Measurements from ENCODE around the gene OR4C46.
"Not testable (repeated sequence)": the region's sequence is repeated elsewhere in the genome, so short reads cannot be mapped to it uniquely, and the experiment has no call there.

The OR4C46 gene

DNA sequence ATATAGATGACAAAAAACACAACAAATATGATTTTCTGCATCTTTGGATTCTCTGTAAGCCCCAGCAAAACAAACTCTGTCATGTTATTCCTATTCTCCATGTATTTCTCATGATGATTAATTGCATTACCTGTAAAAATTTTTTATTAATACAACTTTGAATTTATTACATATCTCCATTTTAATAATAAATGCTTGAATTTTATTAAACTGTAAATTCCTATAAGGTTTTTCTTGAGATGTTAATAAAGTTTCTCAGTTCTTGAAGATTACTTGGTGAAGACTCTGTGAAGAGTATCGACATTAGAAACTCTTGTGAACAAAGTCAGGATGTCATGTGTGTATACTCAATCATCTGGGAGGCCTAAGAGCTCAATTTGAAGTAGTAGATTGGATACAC, at the start of gene OR4C46:
Gene OR4C46, minus strand, starts transcription at position 101 of the 400 bp plus-strand sequence. Its CDS starts 0 bp downstream, at position 101.
- no peaks in the 10 kb centered on the region for H3K27me3 ChIP-seq (ENCODE audit: insufficient read depth, low read depth)
- no peak within 1 kb of the TSS for H3K9ac ChIP-seq
- H3K36me3 ChIP-seq (ENCODE audit: insufficient read depth) = no peaks in the 10 kb centered on the region
- no peak within 1 kb of the TSS for H3K4me2 ChIP-seq
- TF ChIP-seq, protein P1, sequence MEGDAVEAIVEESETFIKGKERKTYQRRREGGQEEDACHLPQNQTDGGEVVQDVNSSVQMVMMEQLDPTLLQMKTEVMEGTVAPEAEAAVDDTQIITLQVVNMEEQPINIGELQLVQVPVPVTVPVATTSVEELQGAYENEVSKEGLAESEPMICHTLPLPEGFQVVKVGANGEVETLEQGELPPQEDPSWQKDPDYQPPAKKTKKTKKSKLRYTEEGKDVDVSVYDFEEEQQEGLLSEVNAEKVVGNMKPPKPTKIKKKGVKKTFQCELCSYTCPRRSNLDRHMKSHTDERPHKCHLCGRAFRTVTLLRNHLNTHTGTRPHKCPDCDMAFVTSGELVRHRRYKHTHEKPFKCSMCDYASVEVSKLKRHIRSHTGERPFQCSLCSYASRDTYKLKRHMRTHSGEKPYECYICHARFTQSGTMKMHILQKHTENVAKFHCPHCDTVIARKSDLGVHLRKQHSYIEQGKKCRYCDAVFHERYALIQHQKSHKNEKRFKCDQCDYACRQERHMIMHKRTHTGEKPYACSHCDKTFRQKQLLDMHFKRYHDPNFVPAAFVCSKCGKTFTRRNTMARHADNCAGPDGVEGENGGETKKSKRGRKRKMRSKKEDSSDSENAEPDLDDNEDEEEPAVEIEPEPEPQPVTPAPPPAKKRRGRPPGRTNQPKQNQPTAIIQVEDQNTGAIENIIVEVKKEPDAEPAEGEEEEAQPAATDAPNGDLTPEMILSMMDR (conservative IDR thresholded peaks at IDR 0.05; ENCODE audit: low read depth, low read length) = no peak
- no peak within 1 kb of the TSS for H2AFZ ChIP-seq (ENCODE audit: low read depth)
- no peaks in the 10 kb centered on the region for H3K4me1 ChIP-seq (ENCODE audit: low read depth, poor library complexity, severe bottlenecking)
- H3K4me3 ChIP-seq (IDR thresholded peaks at IDR 0.05; ENCODE audit: insufficient read depth, low read depth, low read length) = no peak within 1 kb of the TSS
- no peak within 1 kb of the TSS for H3K27ac ChIP-seq
- no peaks in the 10 kb centered on the region for H4K20me1 ChIP-seq (ENCODE audit: insufficient read depth)
- no peaks in the 10 kb centered on the region for H3K79me2 ChIP-seq (ENCODE audit: insufficient read depth, low read depth)

DNA sequence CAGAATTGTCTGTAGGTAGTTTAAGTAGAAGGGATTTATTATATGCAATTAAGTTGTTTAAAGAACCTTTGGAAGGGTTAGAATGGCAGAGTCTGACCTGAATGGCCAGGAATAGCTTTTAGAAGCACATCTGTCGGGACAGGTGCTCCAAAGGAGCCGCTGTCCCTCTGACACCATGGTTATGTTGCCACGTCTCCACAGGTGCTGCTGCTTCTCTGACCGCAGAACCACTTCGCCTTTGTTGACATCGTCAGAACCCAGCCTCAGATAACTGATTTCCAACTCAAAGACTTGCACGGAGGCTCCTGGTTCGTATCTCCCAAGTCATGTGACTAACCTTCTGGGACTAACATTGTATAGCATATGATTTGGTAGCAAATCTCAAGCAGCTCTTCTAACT, 41.8 kb upstream of the OR4C46 start:
- not testable (repeated sequence) for H3K4me3 ChIP-seq (IDR thresholded peaks at IDR 0.05; ENCODE audit: insufficient read depth, low read depth, low read length); H3K79me2 ChIP-seq (ENCODE audit: insufficient read depth, low read depth); H3K36me3 ChIP-seq (ENCODE audit: insufficient read depth); H3K27me3 ChIP-seq (ENCODE audit: insufficient read depth, low read depth); H4K20me1 ChIP-seq (ENCODE audit: insufficient read depth); H3K27ac ChIP-seq; H2AFZ ChIP-seq (ENCODE audit: low read depth); H3K4me2 ChIP-seq; H3K9ac ChIP-seq; H3K4me1 ChIP-seq (ENCODE audit: low read depth, poor library complexity, severe bottlenecking)

DNA sequence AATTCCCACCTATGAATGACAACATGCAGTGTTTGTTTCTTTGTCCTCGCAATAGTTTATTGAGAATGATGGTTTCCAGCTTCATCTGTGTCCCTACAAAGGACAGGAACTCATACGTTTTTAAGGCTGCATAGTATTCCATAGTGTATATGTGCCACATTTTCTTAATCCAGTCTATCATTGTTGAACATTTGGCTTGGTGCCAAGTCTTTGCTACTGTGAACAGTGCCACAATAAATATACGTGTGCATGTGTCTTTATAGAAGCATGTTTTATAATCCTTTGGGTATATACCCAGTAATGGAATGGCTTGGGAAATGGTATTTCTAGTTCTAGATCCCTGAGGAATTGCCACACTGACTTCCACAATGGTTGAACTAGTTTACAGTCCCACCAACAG, 42.4 kb downstream of the OR4C46 start:
- H3K4me2 ChIP-seq; H3K79me2 ChIP-seq (ENCODE audit: insufficient read depth, low read depth); H3K27ac ChIP-seq; H4K20me1 ChIP-seq (ENCODE audit: insufficient read depth); H3K27me3 ChIP-seq (ENCODE audit: insufficient read depth, low read depth); H2AFZ ChIP-seq (ENCODE audit: low read depth); H3K4me1 ChIP-seq (ENCODE audit: low read depth, poor library complexity, severe bottlenecking); H3K36me3 ChIP-seq (ENCODE audit: insufficient read depth); H3K4me3 ChIP-seq (IDR thresholded peaks at IDR 0.05; ENCODE audit: insufficient read depth, low read depth, low read length); H3K9ac ChIP-seq: not testable (repeated sequence)

DNA sequence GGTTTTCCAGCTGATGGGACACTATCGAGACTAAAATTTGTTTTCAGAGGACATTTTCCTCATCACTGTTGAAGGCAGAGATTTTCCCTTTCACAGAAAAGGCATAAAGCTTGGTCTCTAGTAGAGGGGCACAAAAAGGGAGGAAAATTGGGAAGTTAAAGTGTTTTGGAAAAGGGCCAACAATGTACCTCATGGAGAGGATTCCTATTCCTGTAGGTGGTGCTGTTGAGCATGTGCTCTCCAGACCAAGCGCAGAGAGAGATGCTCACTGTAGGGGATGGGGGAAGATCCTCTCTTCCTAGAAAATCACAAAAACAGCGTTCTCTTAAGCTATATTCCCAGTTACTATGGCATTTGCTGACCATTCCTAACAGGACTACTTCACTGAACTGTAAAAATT, 44.9 kb downstream of the OR4C46 start:
- no peaks in the 10 kb centered on the region for H3K36me3 ChIP-seq (ENCODE audit: insufficient read depth)
- H3K4me1 ChIP-seq (ENCODE audit: low read depth, poor library complexity, severe bottlenecking) = no peaks in the 10 kb centered on the region
- H4K20me1 ChIP-seq (ENCODE audit: insufficient read depth) = no peaks in the 10 kb centered on the region
- no peak overlapping the region for H3K27ac ChIP-seq
- no peaks in the 10 kb centered on the region for H3K27me3 ChIP-seq (ENCODE audit: insufficient read depth, low read depth)
- H3K79me2 ChIP-seq (ENCODE audit: insufficient read depth, low read depth) = no peaks in the 10 kb centered on the region
- TF ChIP-seq, protein P1 (conservative IDR thresholded peaks at IDR 0.05; ENCODE audit: low read depth, low read length) = peak; percentile 31; the same call in 1 of the 2 replicates
- no peak overlapping the region for H2AFZ ChIP-seq (ENCODE audit: low read depth)
- no peak overlapping the region for H3K4me2 ChIP-seq
- no peak overlapping the region for H3K4me3 ChIP-seq (IDR thresholded peaks at IDR 0.05; ENCODE audit: insufficient read depth, low read depth, low read length)
- H3K9ac ChIP-seq = no peak overlapping the region

DNA sequence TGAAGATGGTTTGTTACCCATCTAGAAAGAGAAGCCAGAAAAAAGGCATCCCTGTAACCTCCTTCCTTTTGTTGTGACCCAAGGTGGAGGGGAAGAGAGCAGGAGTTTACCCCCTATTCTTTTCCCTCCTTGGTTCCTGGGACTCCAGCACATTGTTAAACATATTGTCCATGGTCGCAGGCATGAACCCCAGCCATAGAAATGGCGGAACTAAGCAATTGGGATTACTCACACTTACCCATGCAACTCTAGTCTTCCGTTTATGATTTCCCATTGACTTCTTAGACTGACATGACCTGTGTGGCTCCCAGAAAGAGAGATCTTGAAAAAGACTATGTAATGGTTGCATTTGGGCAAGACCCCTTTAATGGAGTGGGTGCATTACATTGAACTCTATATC, 45.4 kb downstream of the OR4C46 start:
- H3K4me1 ChIP-seq (ENCODE audit: low read depth, poor library complexity, severe bottlenecking) = no peaks in the 10 kb centered on the region
- no peak overlapping the region for H3K9ac ChIP-seq
- TF ChIP-seq, protein P1 (conservative IDR thresholded peaks at IDR 0.05; ENCODE audit: low read depth, low read length) = no peak
- H3K27ac ChIP-seq = no peak overlapping the region
- no peak overlapping the region for H3K4me3 ChIP-seq (IDR thresholded peaks at IDR 0.05; ENCODE audit: insufficient read depth, low read depth, low read length)
- H2AFZ ChIP-seq (ENCODE audit: low read depth) = no peak overlapping the region
- no peaks in the 10 kb centered on the region for H3K36me3 ChIP-seq (ENCODE audit: insufficient read depth)
- no peak overlapping the region for H3K4me2 ChIP-seq
- H3K27me3 ChIP-seq (ENCODE audit: insufficient read depth, low read depth) = no peaks in the 10 kb centered on the region
- no peaks in the 10 kb centered on the region for H3K79me2 ChIP-seq (ENCODE audit: insufficient read depth, low read depth)
- no peaks in the 10 kb centered on the region for H4K20me1 ChIP-seq (ENCODE audit: insufficient read depth)

All from KMS-11 (cell line).